GM19397 (cell line): ENCODE results near the gene ECM1.
A peak's percentile ranks its signal among the peaks of the same experiment; 100 is the strongest.

ENCODE experiments used
- ATAC-seq: cut with Tn5 transposase; IDR thresholded peaks from one replicate; pipeline ENCODE4 v1.9.1; 2021; ENCODE audit warnings: mild to moderate bottlenecking, moderate library complexity; ENCODE audit not compliant: unreplicated experiment

ECM1 gene

GRCh38 chr1:150507912-150508864 lies at the start of gene ECM1:
Gene ECM1, plus strand, starts transcription at chr1:150508109. Its CDS starts 101 bp downstream, at chr1:150508210.
- ATAC-seq, result no peak

GRCh38 chr1:150464422-150464826 lies 43.5 kb upstream of the ECM1 start:
- no peak for ATAC-seq

- no peak for ATAC-seq
These were observed 40.9 kb upstream of the ECM1 start for GRCh38 chr1:150466964-150467363.

GRCh38 chr1:150469291-150469690 lies 38.6 kb upstream of the ECM1 start:
- ATAC-seq, result no peak

DNA sequence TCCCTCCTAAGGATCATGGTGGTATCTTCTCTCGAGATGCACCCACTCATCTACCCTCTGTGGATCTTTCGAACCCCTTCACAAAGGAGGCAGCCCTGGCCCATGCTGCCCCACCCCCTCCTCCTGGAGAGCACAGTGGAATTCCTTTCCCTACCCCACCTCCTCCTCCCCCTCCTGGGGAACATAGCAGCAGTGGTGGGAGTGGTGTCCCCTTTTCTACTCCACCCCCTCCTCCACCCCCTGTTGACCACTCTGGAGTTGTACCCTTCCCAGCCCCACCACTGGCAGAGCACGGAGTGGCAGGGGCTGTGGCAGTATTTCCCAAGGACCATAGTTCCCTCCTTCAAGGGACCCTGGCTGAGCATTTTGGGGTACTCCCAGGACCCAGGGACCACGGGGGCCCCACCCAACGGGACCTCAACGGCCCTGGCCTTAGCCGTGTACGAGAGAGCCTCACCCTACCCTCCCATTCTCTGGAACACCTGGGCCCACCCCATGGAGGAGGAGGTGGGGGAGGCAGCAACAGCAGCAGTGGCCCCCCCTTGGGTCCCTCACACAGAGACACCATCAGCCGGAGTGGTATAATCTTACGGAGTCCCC lies 35.2 kb upstream of the ECM1 start:
- ATAC-seq, result no peak

DNA sequence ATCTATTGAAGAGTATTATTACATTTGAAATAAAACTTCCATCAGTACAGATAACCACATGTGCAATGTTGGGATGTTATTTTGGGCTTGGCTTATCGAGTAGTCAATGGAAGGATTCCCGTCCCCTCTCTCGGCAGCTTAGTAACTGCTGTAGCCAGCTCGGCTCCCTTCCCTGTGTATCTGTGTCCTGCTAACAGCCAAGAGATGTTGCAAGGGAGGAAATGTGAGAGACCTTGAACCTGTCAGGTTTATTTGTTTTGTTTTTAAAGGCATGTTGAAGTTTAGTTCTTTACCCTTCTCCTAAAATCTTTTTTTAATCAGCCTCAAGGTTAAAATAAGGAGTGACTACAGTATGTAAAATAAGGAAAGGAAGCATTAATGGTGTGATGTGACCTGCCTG lies 34.2 kb upstream of the ECM1 start:
- no peak for ATAC-seq

DNA sequence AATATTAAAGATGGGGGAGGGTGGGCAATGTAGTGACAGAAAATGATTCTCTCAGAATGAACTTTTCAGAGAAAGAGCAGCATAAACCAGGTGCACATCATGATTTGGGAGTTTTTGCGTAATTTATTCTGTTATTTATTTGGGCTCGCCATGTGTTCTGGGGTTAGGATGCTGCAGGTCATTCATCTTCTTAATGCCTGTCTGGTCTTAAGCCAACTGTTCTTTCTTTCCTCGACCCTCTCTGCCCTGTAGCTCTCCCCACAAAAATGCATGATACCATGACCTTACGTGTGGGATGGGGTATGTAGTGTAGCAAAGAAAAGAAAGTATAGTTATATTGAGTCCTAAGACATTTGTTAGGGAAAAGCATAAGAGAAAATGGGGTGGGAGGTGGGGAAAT lies 33.0 kb upstream of the ECM1 start:
- no peak for ATAC-seq

GRCh38 chr1:150476754-150477153 lies 31.2 kb upstream of the ECM1 start:
- ATAC-seq, result no peak

- no peak for ATAC-seq
These were observed 30.6 kb upstream of the ECM1 start for GRCh38 chr1:150477320-150477719.

DNA sequence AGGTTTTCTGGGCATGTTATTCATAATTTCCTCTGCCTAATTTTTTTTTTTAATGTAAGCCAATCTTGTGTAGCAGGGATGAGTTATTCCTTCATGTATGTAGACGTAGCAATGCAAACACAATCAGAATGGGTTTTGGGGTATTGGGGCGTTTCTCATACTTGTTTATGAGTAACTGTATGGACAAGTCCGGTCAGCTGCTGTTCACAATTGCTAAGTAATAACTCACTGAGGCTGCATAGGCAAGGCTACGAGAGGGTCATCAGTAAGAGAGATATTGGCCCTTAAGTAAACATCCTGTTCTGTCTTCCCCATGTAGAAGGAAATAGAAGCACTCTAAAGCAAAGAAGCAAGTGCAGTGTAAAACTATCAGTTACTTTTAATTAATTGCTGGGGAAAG lies 30.2 kb upstream of the ECM1 start:
- no peak for ATAC-seq

DNA sequence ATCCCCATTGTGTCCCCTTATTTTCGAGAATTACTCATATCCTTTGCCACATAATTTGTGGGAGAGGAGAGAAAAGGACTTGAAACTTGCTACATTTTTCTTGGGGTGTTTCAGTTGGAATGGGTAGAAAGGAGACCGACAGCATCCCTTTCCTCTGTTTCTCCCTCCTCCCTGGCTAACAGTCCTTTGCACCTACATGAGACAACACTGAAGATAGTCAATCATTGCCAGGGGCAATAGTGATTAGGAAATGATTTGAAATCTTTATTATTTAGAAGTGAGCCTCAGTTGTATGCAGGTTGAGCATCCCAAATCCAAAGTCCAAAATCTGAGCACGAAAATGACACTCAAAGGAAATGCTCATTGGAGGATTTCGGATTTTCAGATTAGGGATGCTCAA lies 28.5 kb upstream of the ECM1 start:
- no peak for ATAC-seq

DNA sequence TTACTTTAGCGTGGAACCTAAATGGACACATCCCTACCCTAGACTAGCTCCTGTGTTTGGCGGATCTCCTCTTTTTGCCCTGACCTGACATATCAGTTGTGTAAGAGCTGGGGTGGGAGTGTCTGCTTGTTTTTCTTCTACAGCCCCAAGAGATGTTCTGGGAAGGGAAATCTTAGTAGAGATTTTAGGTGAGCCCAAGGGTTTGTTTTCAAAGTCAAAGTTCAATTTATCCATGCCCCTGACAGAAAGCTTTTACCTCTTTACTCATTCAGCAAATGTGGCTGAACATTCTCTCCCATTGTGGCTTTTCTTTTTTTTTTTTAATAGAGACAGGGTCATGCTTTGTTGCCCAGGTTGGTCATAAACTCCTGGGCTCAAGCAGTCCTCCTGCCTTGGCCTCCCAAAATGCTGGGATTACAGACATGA lies 28.0 kb upstream of the ECM1 start:
- no peak for ATAC-seq

DNA sequence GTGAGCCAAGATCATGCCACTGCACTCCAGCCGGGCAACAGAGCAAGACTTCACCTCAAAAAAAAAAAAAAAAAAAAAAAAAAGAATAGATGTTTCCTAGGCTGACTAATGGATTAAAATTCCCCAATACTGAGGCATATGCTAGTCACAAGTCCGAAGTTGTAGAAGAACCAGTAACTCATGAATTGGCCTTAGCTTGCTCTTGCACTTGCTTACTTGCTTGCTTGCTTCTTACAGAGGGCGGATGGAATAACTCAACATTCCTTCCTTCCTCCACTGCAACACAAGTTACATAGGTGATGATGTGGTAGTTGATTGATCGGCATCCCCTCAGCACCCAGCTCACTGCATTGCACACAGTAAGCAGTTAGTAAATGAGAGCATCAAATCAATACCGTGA lies 23.5 kb upstream of the ECM1 start:
- no peak for ATAC-seq

DNA sequence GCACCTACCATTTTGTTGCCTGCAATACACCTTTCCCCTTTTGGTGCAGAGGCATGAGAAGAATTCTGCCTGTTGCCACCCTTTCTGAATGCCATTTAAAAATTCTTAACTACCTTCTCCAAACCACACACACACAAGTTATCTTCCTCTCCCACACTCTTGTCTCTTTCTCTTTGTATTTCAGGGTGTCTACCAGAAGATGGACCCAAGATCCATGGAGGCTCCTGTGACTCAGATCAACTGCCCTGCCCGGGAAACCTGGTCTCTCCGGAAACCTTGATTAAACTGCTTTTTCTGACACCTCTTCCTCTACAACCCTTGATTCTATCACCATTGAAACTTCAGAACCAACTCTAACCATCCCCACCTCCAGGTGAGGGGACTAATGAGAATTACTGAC lies 23.0 kb upstream of the ECM1 start:
- no peak for ATAC-seq

GRCh38 chr1:150486966-150487762 lies 20.7 kb upstream of the ECM1 start, which contains the start of gene TARS2:
Gene TARS2, plus strand, starts transcription at chr1:150487419. Its CDS starts 32 bp downstream, at chr1:150487451.
- peak; percentile 98 for ATAC-seq

DNA sequence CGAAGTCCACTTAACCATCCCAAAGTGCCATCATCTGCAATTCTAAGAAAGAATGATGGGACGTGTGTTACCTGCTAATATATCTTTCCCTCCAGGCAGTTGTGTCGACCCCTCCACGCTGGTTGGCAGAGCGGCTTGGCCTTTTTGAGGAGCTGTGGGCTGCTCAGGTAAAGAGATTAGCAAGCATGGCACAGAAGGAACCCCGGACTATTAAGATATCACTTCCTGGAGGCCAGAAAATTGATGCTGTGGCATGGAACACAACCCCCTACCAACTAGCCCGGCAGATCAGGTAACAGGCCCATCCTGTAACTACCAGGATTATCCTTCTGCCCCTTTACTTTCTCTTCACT lies 20.2 kb upstream of the ECM1 start:
- no peak for ATAC-seq

GRCh38 chr1:150493175-150493574 lies 14.7 kb upstream of the ECM1 start:
- ATAC-seq, result no peak

- ATAC-seq, result no peak
These were observed 9.6 kb upstream of the ECM1 start for GRCh38 chr1:150498342-150498741.

DNA sequence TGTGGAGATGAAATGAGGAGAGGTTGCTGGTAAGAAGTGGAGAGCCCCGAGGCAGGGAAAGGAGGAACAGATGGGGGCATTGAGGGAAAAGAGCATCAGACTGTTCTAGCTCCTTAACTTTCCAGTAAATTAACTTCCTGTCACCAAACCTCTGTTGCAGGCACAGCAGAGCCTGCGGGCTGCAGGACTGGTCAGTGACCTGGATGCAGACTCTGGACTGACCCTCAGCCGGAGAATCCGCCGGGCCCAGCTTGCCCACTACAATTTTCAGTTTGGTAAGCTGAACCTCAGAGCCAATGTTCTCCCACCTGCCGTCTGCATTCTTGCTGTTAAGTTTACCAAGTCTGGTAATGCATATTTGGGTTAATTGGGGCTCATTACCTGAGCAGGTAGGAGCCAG lies 2.5 kb upstream of the ECM1 start:
- ATAC-seq, result no peak

- no peak for ATAC-seq
These were observed 1.1 kb downstream of the ECM1 start for GRCh38 chr1:150508982-150509381.

DNA sequence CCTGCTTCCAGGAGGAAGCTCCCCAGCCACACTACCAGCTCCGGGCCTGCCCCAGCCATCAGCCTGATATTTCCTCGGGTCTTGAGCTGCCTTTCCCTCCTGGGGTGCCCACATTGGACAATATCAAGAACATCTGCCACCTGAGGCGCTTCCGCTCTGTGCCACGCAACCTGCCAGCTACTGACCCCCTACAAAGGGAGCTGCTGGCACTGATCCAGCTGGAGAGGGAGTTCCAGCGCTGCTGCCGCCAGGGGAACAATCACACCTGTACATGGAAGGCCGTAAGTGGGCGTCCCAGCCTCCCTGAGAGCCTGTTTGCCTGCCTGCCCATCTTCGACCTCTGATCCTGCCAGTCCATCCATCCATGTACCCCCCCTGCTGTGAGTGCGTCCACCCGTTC lies 3.6 kb downstream of the ECM1 start:
- ATAC-seq, result no peak
